Medulla oblongata (tissue), 1 donor: ENCODE measurements around the gene MYO6.

Experiments
- DNase-seq: peaks from one replicate; pipeline ENCODE4 v3.0.0-alpha.2; 2015; ENCODE audit errors: extremely low spot score

MYO6 gene

DNA sequence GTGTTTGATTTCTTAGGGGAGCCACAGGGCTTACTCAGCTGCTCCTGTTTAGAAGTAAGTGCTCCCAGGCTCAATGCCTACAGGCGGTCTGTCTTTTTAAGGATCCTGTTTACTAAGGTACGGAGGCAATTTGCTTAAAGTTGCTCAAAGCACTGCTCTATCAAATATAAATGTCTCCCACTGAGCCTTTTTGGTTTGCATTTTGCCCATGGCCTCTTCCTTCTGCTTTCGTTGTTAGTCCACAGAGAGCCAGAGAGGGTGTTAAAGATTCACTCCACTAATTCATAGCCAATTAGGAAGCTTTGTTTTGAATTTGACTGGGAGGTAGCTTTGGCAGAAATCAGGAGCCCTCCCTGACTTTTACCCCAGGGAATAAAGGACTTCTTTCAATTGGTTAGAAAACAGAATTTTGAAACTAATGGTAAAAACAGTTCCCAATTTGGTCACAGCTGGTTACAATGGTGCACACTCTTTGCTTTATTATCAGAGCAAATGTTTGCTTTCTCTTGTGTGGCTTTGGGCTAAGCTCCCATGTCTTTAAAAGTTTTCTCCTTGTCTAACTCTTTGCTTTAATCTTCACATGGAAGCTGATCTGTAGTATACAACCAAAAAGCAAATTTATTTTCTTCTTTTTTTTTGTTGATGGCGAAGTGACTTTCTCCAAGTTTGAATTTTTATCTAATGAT is 197.2 kb downstream of the MYO6 start:
- no peak for DNase-seq

DNA sequence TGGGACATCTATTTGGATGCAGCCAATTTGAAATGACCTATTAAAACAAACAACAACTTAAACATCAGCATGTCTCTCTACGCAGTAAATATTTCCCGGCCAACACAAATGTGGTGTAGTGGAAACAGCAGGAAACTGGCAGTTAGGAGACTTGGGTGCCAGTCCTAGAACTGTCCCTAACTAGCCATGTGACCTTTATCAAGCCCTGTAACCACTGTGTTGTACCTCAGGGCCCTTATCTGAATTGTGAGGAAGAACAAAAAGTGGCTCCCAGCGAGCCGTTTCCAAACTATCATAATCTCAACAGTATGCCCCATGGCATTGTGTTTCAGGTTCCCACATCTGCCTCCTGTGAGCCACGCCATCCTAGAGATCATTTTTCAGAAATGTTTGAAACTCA is 198.9 kb downstream of the MYO6 start:
- no peak for DNase-seq

DNA sequence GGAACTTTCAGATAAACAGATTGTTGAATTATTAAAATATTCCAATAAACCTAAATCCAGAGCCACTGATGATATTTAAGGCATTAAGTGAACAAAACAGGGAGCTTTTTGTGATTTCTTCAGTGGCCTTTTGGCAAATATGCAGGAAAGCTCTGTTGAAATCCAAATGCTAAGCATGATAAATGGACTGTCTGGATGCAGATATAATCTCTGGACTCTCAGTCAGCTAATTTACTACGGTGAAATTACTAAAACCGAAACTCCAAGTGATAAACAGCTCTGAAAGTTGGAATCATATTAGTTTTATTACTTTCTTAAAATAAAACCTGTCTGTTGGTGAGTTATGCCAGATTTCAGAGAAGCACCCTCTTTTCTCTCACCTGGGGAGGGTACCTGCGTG is 203.1 kb downstream of the MYO6 start:
- no peak for DNase-seq

- no peak for DNase-seq
These were observed 214.5 kb downstream of the MYO6 start for GRCh38 chr6:75963569-75963968.

GRCh38 chr6:75968143-75968542 is 219.1 kb downstream of the MYO6 start:
- no peak for DNase-seq
